HG03432 (cell line): ENCODE measurements around the gene EFNA3.
"Not testable (repeated sequence)": the region's sequence is repeated elsewhere in the genome, so short reads cannot be mapped to it uniquely, and the experiment has no call there.

Experiments
- ATAC-seq: cut with Tn5 transposase; IDR thresholded peaks from one replicate; pipeline ENCODE4 v1.9.1; 2021; ENCODE audit warnings: mild to moderate bottlenecking, moderate library complexity; ENCODE audit not compliant: unreplicated experiment

Gene EFNA3

GRCh38 chr1:155107309-155108264, 28.9 kb downstream of the EFNA3 start:
- ATAC-seq: no peak

DNA sequence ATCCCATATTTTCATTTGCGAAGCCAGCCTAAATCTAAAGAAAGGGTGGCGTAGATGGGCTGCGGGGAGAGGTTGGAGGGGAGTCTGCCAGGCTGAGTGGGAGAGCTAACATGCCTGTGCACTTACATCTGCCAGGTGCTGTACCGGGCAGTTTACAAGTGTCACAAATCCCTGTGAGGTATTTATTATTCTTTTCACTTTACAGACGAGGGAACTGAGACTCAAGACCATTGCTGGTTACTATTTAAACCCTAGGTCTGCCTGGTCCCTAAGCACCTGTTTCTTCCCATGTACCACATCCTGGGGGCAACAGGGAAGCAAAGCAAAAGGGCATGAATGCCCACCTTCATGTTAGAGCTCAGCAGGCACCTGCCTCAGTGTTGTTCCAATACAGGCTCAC, 29.7 kb downstream of the EFNA3 start:
- no peak for ATAC-seq

DNA sequence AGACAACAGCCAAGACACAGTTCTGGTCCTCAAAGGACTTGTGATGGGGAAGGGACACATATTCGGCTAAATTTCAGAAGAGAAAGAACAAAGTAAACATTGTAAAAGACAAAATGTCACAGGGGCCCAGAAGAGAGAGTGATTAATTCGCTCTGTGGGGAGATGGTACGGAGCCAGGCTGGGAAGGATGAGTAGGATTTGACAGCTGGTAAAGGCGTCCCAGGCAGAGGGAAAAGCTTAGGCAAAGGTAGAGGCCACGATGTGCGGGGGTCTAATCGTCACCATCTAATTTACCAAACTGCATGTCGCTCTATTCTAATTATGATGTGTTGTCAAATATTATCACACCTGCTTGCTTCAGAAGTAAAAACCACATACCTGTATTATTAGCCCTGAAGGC, 31.7 kb downstream of the EFNA3 start:
- no peak for ATAC-seq

DNA sequence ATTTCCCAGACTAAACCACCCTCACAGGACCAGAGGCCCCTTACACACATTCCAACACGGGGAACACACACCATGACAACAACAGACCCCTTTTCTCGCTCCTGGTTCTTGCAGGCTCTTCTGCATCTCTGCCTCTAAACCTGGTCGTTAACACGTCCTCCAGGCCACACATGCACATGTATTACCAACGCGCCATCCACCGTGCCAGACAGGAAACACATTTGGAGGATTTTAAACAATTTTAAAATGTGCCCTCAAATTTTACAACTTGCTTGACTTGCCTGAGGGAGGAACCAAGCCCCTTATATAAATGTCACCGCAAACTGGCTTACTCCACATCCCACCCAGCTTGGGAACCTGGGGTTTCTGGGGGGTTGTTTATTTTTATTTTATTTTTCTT, 32.2 kb downstream of the EFNA3 start:
- ATAC-seq: no peak

GRCh38 chr1:155113450-155113980, 34.9 kb downstream of the EFNA3 start:
- ATAC-seq: no peak

GRCh38 chr1:155116113-155116764, 37.6 kb downstream of the EFNA3 start:
- no peak for ATAC-seq

- ATAC-seq: no peak
Observed at GRCh38 chr1:155117610-155118009, 39.0 kb downstream of the EFNA3 start.

- ATAC-seq: not testable (repeated sequence)
Observed at GRCh38 chr1:155118090-155118489, 39.5 kb downstream of the EFNA3 start.

DNA sequence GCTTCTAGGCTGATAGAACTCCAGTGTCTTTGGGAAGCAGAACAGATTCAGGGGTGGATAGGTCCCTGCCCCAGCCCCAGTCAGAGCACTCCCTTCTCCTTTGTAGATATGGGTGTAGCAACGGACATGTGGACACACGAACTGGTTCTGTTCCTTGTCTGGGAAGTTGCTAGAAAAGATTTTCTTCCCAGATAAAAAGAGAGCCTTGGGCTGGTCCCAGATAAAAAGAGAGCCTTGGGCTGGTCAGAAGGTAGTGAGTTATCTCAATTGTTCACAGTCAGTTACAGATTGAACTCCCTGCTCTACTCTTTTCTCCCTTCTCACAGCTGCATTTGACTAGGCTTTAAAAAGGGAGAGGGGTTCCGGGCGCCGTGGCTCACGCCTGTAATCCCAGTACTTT, 41.6 kb downstream of the EFNA3 start:
- no peak for ATAC-seq

- no peak for ATAC-seq
Observed at GRCh38 chr1:155121249-155121648, 42.6 kb downstream of the EFNA3 start.

- ATAC-seq: no peak
Observed at GRCh38 chr1:155122308-155122707, 43.7 kb downstream of the EFNA3 start.

- ATAC-seq: no peak
Observed at GRCh38 chr1:155123801-155124200, 45.2 kb downstream of the EFNA3 start.

DNA sequence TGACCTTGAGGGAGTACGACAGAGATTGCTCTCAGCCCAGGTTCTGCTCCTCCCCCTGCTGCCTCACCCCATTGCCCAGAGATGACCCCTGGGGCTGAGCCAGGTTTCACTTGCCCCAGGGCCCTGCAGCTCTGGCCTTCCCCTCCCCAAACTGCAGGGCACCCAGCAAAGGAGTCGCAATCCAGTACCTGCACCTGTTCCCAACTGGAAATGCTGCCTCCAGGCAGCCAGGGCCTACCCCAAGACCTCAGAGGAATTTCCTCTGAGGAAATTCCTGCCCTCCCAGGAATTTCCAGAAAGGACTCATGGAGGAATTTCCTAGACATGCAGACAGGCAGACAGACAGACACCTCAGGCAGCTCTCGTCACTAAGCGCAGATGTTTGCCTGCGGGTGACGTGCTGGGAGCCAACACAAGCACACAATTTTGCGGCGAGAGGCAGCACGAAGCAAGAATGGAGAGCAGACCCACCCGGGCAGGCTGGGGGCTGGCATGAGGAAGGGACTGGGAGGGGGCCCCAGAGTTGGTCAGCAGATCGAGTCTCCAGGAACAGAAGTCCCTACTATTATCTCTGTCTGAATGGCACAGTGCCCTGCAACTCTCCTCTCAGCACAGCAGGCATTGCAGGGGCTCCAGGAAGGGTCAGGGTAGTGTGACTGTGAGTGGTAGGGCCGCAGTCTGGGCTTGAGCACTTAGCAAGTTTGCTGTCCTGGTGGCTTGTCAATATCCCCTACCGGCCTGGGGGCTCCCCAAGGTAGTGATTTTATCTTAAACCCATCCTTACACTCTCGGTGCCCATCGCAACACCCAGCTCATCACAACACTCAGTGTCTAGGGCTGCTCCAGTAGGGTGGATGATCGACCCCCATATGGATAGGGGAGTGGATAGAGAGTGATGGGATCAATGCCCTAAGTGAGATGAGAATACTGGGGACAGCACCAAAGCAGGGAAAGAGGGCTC, 46.1 kb downstream of the EFNA3 start:
- no peak for ATAC-seq

- ATAC-seq: no peak
Observed at GRCh38 chr1:155125511-155125945, 46.9 kb downstream of the EFNA3 start.

DNA sequence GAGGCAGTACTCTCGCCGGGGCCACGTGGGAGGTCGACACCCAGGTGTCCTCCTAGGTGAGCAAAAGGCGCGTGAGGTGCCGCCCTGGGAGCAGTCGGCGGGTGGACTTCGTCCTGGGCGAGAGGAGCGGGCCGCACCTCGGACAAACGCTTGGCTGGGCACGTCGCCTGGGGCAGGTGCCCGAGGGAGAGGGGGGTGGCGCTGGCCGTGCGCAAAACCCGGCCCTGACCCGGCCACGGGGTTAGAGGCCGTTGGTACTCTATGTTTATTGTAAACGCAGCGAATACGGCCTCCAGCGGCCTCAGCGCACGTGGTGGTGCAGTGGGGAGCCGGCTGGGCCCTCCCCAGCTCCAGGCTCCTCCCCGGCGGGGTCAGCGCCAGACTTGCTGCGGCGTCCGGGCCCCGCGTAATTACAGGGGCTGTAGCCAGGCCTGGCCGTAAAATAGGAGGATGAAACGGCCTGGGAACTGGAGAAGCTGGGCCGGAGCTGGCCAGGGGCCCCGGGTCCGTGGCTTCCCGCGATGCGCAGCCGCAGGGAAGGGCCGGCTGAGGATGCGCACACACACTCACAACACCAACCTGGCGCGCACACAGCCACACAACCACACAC, 47.4 kb downstream of the EFNA3 start:
- no peak for ATAC-seq

- ATAC-seq: no peak
Observed at GRCh38 chr1:155126556-155127104, 48.0 kb downstream of the EFNA3 start.

GRCh38 chr1:155127105-155127966, 48.7 kb downstream of the EFNA3 start, which contains the start of gene EFNA1:
EFNA1 (plus strand) TSS chr1:155127876; CDS start chr1:155127978, 102 bp downstream.
- ATAC-seq: no peak

DNA sequence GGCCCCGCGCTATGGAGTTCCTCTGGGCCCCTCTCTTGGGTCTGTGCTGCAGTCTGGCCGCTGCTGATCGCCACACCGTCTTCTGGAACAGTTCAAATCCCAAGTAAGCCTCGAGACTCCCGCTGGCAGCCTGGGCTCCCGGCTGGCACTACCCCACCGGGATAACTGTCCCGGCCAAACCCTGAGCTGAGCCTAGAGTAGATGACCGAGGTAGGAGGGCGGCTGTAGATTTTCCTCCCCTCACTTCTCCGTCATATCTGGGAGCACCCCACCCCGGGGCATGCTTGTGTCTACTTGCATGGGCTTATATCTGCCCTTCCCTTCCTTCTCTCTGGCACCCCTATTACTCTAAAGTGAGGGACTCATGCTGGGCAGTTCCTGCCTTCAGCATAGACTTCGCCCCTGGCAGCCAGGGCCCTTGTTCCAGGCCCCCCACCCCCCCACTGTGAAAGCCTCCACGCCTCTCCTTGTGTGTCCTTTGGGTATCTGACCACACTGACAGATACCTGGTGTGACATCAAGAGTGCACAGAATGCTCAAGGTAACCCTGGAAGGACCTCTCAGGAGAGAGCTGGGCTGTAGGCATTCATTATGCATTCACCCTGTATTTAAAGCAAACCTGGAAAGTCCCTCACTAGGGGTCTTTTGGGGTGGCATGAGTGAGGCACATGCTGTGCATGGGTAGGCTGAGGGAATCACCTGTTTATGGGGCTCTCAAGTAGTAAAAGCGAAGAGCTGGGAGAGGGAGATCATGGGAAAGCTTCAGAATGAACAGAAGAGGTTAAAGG, 49.5 kb downstream of the EFNA3 start:
- no peak for ATAC-seq
